ENCODE measurements around the gene PLVAP. TPM values are rescaled to one million over a fixed set of nuclear protein-coding genes. Genes with fewer than 3 reads are reported as not detected.

PLVAP gene
- total and polyA plus RNA-seq, 2 experiments from 2014 or later = not detected

- TF ChIP-seq ZNF331 (CRISPR knock-in tag; IDR thresholded peaks at IDR 0.05; ENCODE audit: low read depth) (no peak), EZH2phosphoT487 (IDR thresholded peaks at IDR 0.05; ENCODE audit: unreplicated experiment) (no peak), ETS1 (IDR thresholded peaks at IDR 0.05) (no peak), EZH2 (IDR thresholded peaks at IDR 0.05; ENCODE audit: low read depth, unreplicated experiment) (no peak)
- TF ChIP-seq, protein P1, sequence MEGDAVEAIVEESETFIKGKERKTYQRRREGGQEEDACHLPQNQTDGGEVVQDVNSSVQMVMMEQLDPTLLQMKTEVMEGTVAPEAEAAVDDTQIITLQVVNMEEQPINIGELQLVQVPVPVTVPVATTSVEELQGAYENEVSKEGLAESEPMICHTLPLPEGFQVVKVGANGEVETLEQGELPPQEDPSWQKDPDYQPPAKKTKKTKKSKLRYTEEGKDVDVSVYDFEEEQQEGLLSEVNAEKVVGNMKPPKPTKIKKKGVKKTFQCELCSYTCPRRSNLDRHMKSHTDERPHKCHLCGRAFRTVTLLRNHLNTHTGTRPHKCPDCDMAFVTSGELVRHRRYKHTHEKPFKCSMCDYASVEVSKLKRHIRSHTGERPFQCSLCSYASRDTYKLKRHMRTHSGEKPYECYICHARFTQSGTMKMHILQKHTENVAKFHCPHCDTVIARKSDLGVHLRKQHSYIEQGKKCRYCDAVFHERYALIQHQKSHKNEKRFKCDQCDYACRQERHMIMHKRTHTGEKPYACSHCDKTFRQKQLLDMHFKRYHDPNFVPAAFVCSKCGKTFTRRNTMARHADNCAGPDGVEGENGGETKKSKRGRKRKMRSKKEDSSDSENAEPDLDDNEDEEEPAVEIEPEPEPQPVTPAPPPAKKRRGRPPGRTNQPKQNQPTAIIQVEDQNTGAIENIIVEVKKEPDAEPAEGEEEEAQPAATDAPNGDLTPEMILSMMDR (conservative IDR thresholded peaks at IDR 0.05; ENCODE audit: low read depth in 2 of 2) = no peak
Measured at GRCh38 chr19:17318966-17319365, 58.2 kb downstream of the PLVAP start (continued).

- no peaks in the 10 kb centered on the region for H3K9me2 ChIP-seq (ENCODE audit: insufficient read depth)
- Mint-ChIP-seq H3K27ac (no peak overlapping the region), H3K4me1 (peaks cover 12% of the 10 kb centered on the region), H3K27me3 (ENCODE audit: insufficient read depth, low read depth, poor library complexity) (peaks cover 18% of the 10 kb centered on the region), H3K9me3 (no peaks in the 10 kb centered on the region; the same call in 2 of the 3 replicates), H3K4me3 (no peak overlapping the region), H3K36me3 (ENCODE audit: low read depth) (peaks cover 39% of the 10 kb centered on the region)
- no peak for DNase-seq (ENCODE audit: low spot score)
- H3K79me2 ChIP-seq (replicated peaks; ENCODE audit: insufficient read depth) = peaks cover 25% of the 10 kb centered on the region
- H4K20me1 ChIP-seq (replicated peaks; ENCODE audit: insufficient read depth) = peaks cover 16% of the 10 kb centered on the region
- H2AFZ ChIP-seq = no peak overlapping the region
- no peak overlapping the region for H3K4me2 ChIP-seq
- no peaks in the 10 kb centered on the region for H3K27me3 ChIP-seq (ENCODE audit: insufficient read depth)
- ATAC-seq = no peak
- peaks cover 10% of the 10 kb centered on the region; the same call in 1 of the 2 replicates for H3K36me3 ChIP-seq (ENCODE audit: insufficient read depth)
- H3K4me1 ChIP-seq (ENCODE audit: insufficient read depth) = peaks cover 9% of the 10 kb centered on the region
- no peak overlapping the region for H3K27ac ChIP-seq (ENCODE audit: low read depth)
- H3K4me3 ChIP-seq = no peak overlapping the region
- H3F3A ChIP-seq (replicated peaks; ENCODE audit: low read depth) = peaks cover 8% of the 10 kb centered on the region; the same call in 1 of the 2 replicates
- TF ChIP-seq, protein P2, sequence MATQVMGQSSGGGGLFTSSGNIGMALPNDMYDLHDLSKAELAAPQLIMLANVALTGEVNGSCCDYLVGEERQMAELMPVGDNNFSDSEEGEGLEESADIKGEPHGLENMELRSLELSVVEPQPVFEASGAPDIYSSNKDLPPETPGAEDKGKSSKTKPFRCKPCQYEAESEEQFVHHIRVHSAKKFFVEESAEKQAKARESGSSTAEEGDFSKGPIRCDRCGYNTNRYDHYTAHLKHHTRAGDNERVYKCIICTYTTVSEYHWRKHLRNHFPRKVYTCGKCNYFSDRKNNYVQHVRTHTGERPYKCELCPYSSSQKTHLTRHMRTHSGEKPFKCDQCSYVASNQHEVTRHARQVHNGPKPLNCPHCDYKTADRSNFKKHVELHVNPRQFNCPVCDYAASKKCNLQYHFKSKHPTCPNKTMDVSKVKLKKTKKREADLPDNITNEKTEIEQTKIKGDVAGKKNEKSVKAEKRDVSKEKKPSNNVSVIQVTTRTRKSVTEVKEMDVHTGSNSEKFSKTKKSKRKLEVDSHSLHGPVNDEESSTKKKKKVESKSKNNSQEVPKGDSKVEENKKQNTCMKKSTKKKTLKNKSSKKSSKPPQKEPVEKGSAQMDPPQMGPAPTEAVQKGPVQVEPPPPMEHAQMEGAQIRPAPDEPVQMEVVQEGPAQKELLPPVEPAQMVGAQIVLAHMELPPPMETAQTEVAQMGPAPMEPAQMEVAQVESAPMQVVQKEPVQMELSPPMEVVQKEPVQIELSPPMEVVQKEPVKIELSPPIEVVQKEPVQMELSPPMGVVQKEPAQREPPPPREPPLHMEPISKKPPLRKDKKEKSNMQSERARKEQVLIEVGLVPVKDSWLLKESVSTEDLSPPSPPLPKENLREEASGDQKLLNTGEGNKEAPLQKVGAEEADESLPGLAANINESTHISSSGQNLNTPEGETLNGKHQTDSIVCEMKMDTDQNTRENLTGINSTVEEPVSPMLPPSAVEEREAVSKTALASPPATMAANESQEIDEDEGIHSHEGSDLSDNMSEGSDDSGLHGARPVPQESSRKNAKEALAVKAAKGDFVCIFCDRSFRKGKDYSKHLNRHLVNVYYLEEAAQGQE (IDR thresholded peaks at IDR 0.05; ENCODE audit: unreplicated experiment) = no peak
- TF ChIP-seq, protein P1 (conservative IDR thresholded peaks at IDR 0.05; ENCODE audit: low read depth in 2 of 2) = no peak
- TF ChIP-seq EZH2phosphoT487 (IDR thresholded peaks at IDR 0.05; ENCODE audit: unreplicated experiment) = no peak
- no peak for TF ChIP-seq CREB1 (CRISPR knock-in tag; IDR thresholded peaks at IDR 0.05; ENCODE audit: low read depth)
- TF ChIP-seq ZNF331 (CRISPR knock-in tag; IDR thresholded peaks at IDR 0.05; ENCODE audit: low read depth) = no peak
- no peak for TF ChIP-seq EZH2 (IDR thresholded peaks at IDR 0.05; ENCODE audit: low read depth, unreplicated experiment)
- no peak for TF ChIP-seq POLR2AphosphoS5 (IDR thresholded peaks at IDR 0.05; ENCODE audit: low read depth)
Measured at GRCh38 chr19:17314007-17314593, 63.0 kb downstream of the PLVAP start.
